K562 (cell line): Measurements from ENCODE around the gene CD37. TPM values are rescaled to one million over a fixed set of nuclear protein-coding genes. Genes with fewer than 3 reads are reported as not detected.

Source experiments
- ATAC-seq: fragments of 200-7000 bp; cut with Tn5 transposase; 3 replicates; pipeline ENCODE4 v1.9.1; 2020; ENCODE audit warnings: moderate library complexity
- BruUV-seq: library from RNA; stranded (reverse); fragments of 400-500 nt; replicated peaks from 2 replicates; lab custom pipeline; 2021; lab: Mats Ljungman, UMichigan
- CTCF ChIA-PET: fragments of 300-600 bp; formaldehyde crosslinking; extraction: SDS; loops from one replicate; lab custom pipeline; 2021; ENCODE audit warnings: low intra/inter-chr PET ratio; lab: Yijun Ruan, JAX
- POLR2A ChIA-PET: fragments of 300-600, 350-650 bp; sonication (Branson Sonifier 250); formaldehyde crosslinking; extraction: SDS; loops from one replicate; lab custom pipeline; 2021; ENCODE audit warnings: antibody characterized with exemption, inconsistent platforms; lab: Yijun Ruan, JAX
- DNase-seq, 4 experiments: peaks; one replicate each; pipeline versions ENCODE4 v3.0.0 to v3.0.0-alpha.2; 2011 to 2018; ENCODE audit warnings: low spot score in 3 of 4, mixed read lengths in 3 of 4; ENCODE audit errors: extremely low read depth in 1 of 4
- FAIRE-seq: peaks from 2 replicates; lab custom pipeline; 2011; peaks lifted over from hg19 to GRCh38; lab: Jason Lieb, UNC
- H2AFZ ChIP-seq: 2 replicates; pipeline ENCODE4 v1.6.0; 2011; ENCODE audit warnings: low read depth, low read length, control low read depth, inconsistent platforms
- H3K27ac ChIP-seq: fragments of 200-600 bp; 3 replicates; pipeline ENCODE4 v1.8.0; 2011; ENCODE audit warnings: low read depth, mild to moderate bottlenecking, control low read depth, inconsistent platforms, low read length, moderate library complexity, mixed read lengths; ENCODE audit errors: extremely low read depth
- H3K27me3 ChIP-seq, 2 experiments: fragments of 300-600 bp in 1 of 2; 2 replicates in 1 of 2; 3 replicates in 1 of 2; pipeline versions ENCODE4 v1.6.0 to v1.8.0; 2011; ENCODE audit warnings: inconsistent platforms in 2 of 2, low read length in 2 of 2, mild to moderate bottlenecking in 1 of 2, mixed read lengths in 1 of 2, moderate library complexity in 1 of 2; ENCODE audit not compliant: control insufficient read depth in 2 of 2, insufficient read depth in 2 of 2
- H3K36me3 ChIP-seq: fragments of 300-600 bp; 3 replicates; pipeline ENCODE4 v1.8.0; 2011; ENCODE audit warnings: mild to moderate bottlenecking, low read length, inconsistent platforms; ENCODE audit not compliant: control insufficient read depth, insufficient read depth
- H3K4me1 ChIP-seq, 2 experiments: fragments of 200-600 bp in 1 of 2; replicated peaks in 1 of 2; 2 replicates in 1 of 2; 3 replicates in 1 of 2; pipeline versions ENCODE4 v1.5.1 to v1.8.0; 2011; ENCODE audit warnings: inconsistent platforms in 2 of 2, low read length in 2 of 2, mild to moderate bottlenecking in 1 of 2, mixed read lengths in 1 of 2, moderate library complexity in 1 of 2; ENCODE audit not compliant: control insufficient read depth in 2 of 2, insufficient read depth in 2 of 2
- H3K4me2 ChIP-seq: 2 replicates; pipeline ENCODE4 v1.6.1; 2011; ENCODE audit warnings: low read length, control low read depth, inconsistent platforms, mixed read lengths; ENCODE audit not compliant: insufficient read depth
- H3K4me3 ChIP-seq: fragments of 200-600 bp; sonication (generic), shearing (Covaris generic); 2 replicates; pipeline ENCODE4 v1.5.1; 2016; ENCODE audit warnings: control low read depth, inconsistent platforms
- H3K79me2 ChIP-seq: fragments of 200-600 bp; 3 replicates; pipeline ENCODE4 v1.8.0; 2011; ENCODE audit warnings: low read length, inconsistent platforms; ENCODE audit not compliant: control insufficient read depth, insufficient read depth
- H3K9ac ChIP-seq, 2 experiments: 2 replicates each; pipeline versions ENCODE4 v1.6.0 to v1.6.1; 2011; ENCODE audit warnings: low read depth in 2 of 2, low read length in 2 of 2, control low read depth in 1 of 2, inconsistent platforms in 1 of 2, mild to moderate bottlenecking in 1 of 2, mixed read lengths in 1 of 2; ENCODE audit not compliant: insufficient read depth in 1 of 2
- H3K9me1 ChIP-seq: one replicate; pipeline ENCODE4 v1.6.0; 2011; ENCODE audit warnings: inconsistent platforms, mild to moderate bottlenecking, low read length, moderate library complexity; ENCODE audit not compliant: control insufficient read depth, insufficient read depth
- H3K9me3 ChIP-seq: replicated peaks from 2 replicates; pipeline ENCODE4 v1.5.1; 2011; ENCODE audit warnings: low read depth, low read length, inconsistent platforms; ENCODE audit not compliant: control insufficient read depth, insufficient read depth
- H4K20me1 ChIP-seq: replicated peaks from 2 replicates; pipeline ENCODE4 v1.6.1; 2011; ENCODE audit warnings: low read length, inconsistent platforms, mixed read lengths; ENCODE audit not compliant: control insufficient read depth, insufficient read depth
- HCFC1 ChIP-seq: IDR thresholded peaks from 2 replicates; pipeline ENCODE4 v1.6.1; 2012; ENCODE audit warnings: low read depth, low read length, improper control_type of control experiment
- HSF4 ChIP-seq: fragments of 250-450 bp; sonication (Bioruptor Pico); IDR thresholded peaks from 2 replicates; pipeline ENCODE4 v2.1.2; 2022; ENCODE audit warnings: mild to moderate bottlenecking, moderate library complexity, borderline replicate concordance
- ZBTB17 ChIP-seq: fragments of 450-650 bp; formaldehyde crosslinking; IDR thresholded peaks from 2 replicates; pipeline ENCODE4 v1.4.0; 2020; ENCODE audit warnings: mild to moderate bottlenecking
- WGBS: fragments of 100-300 bp; shearing (Covaris generic); methylation state at CpG from one replicate; pipeline ENCODE4 v1.1.6; 2016; ENCODE audit warnings: low coverage, mixed read lengths; ENCODE audit not compliant: insufficient coverage; ENCODE audit errors: missing lambda C conversion rate; 5-methylcytosine and 5-hydroxymethylcytosine counted together
- in situ Hi-C: fragments of 300-500 bp; cut with MboI; formaldehyde crosslinking; loops from 4 replicates; pipeline ENCODE4 v1.15.0; 2018; ENCODE audit warnings: inconsistent platforms, mixed read lengths
- intact Hi-C: fragments of 100-400 bp; cut with micrococcal nuclease; formaldehyde crosslinking; loops from 2 replicates; pipeline ENCODE4 v1.14.2; 2022
- polyA plus RNA-seq, 8 experiments: library from polyadenylated mRNA; depleted of rRNA in 4 of 8; stranded (reverse) in 5 of 8; unstranded in 3 of 8; fragments of >200 nt; fragmentation: Nextera tagmentation in 2 of 8; fragmentation: Illumina TruSeq in 1 of 8; extraction: Ambion mirVana in 2 of 8; extraction: Trizol in 1 of 8; gene quantifications; 2 replicates each; pipeline versions ENCODE4 v1.2.1 to v1.2.3, GENCODE V29; 2011 to 2014; ENCODE audit warnings: inconsistent platforms in 1 of 8, missing spikeins in 1 of 8
- total RNA-seq, 7 experiments: library from RNA; depleted of rRNA in 6 of 7; stranded (reverse); fragments of >200 nt in 6 of 7; fragmentation: Illumina TruSeq in 2 of 7; extraction: Trizol in 2 of 7; gene quantifications; 2 replicates each; pipeline versions ENCODE4 v1.2.1 to v1.2.3, GENCODE V29; 2011 to 2021; ENCODE audit warnings: low replicate concordance in 1 of 7
- TF ChIP-seq, protein P1 (sequence below): fragments of 250-450 bp; sonication (Bioruptor Pico); IDR thresholded peaks from 2 replicates; pipeline ENCODE4 v1.8.0; 2022; ENCODE audit warnings: moderate library complexity, mild to moderate bottlenecking, inconsistent platforms

CD37 gene
- total and polyA plus RNA-seq, 9 of the 15 experiments (the other 6 are each of a cell fraction or from before 2014, with no cell fraction given) = 2.5 to 19.0 (median 7.4) TPM

DNA sequence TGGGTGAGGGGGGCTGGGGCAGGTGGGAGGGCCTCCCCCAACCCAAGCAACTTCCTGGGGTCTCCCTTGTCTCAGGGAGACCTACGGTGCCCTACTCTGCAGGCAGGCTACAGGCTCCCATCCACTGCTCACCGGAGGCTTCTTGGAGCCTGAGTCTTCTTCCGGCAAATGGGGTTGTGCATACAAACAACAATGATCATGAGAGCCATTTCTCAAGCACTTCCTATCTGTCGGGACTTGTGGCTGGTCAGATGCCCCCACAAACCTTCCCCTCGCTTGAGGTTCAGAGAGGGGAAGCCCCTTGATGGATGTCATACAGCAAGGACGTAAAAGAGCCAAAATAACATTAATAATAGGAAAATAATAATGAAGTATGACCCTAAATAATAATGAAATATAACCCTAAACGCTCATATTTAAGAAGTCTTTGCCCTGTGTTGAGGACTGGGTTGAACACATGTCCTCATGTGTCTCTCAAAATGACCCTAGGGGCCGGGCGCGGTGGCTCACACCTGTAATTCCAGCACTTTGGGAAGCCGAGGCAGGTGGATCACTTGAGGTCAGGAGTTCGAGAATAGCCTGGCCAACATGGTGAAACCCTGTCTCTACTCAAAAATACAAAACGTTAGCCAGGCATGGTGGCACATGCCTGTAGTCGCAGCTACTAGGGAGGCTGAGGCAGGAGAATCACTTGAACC is 727 bp downstream of the CD37 start:
- no peaks in the 10 kb centered on the region for H3K9me1 ChIP-seq
- peak overlapping the region; percentile 27 for H3K4me3 ChIP-seq
- in situ Hi-C loops = no loop called here
- DNase-seq (no peak), FAIRE-seq (no peak), ATAC-seq (no peak)
- H3K27me3 ChIP-seq = no peaks in the 10 kb centered on the region
- H3K27ac ChIP-seq = peak overlapping the region; percentile 70; the same call in 2 of the 3 replicates
- no peaks in the 10 kb centered on the region for H4K20me1 ChIP-seq
- peaks cover 40 to 69% of the 10 kb centered on the region in 2 experiments for H3K4me1 ChIP-seq
- peak overlapping the region; percentile 77 for H3K4me2 ChIP-seq
- H3K36me3 ChIP-seq = peaks cover 2% of the 10 kb centered on the region; the same call in 1 of the 3 replicates
- no peaks in the 10 kb centered on the region for H3K79me2 ChIP-seq
- POLR2A ChIA-PET = interaction anchor here (1.0 kb wide), 1 partner anchor 17 kb away, joined by 4 read pairs; no protein-coding TSS in a partner anchor
- TF ChIP-seq HCFC1 = 0 out of 2 replicates have a peak, but pooled peaks have one; percentile 0
- TF ChIP-seq, protein P1, sequence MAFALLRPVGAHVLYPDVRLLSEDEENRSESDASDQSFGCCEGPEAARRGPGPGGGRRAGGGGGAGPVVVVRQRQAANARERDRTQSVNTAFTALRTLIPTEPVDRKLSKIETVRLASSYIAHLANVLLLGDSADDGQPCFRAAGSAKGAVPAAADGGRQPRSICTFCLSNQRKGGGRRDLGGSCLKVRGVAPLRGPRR (CRISPR knock-in tag) = no peak
- no peak for TF ChIP-seq ZBTB17
- no peak for TF ChIP-seq HSF4 (CRISPR knock-in tag)
- TSS peak; percentile 75 for BruUV-seq
- peak overlapping the region; percentile 95 for H2AFZ ChIP-seq
- H3K9ac ChIP-seq = peak overlapping the region; percentile 57 to 87
- H3K9me3 ChIP-seq = no peaks in the 10 kb centered on the region
- CTCF ChIA-PET = interaction anchor here (0.5 kb wide), 1 partner anchor 58 kb away, joined by 3 read pairs; no protein-coding TSS in a partner anchor
- 59% methylated on average over 14 of the region's 14 CpGs for WGBS
- intact Hi-C loops = no loop called here
